SKM-1 (cell line): ENCODE results near the gene ING4.

Experiments
- DNase-seq: peaks from one replicate; lab custom pipeline; 2025; ENCODE audit not compliant: unreplicated experiment; lab: John Stamatoyannopoulos, UW

ING4 gene

DNA sequence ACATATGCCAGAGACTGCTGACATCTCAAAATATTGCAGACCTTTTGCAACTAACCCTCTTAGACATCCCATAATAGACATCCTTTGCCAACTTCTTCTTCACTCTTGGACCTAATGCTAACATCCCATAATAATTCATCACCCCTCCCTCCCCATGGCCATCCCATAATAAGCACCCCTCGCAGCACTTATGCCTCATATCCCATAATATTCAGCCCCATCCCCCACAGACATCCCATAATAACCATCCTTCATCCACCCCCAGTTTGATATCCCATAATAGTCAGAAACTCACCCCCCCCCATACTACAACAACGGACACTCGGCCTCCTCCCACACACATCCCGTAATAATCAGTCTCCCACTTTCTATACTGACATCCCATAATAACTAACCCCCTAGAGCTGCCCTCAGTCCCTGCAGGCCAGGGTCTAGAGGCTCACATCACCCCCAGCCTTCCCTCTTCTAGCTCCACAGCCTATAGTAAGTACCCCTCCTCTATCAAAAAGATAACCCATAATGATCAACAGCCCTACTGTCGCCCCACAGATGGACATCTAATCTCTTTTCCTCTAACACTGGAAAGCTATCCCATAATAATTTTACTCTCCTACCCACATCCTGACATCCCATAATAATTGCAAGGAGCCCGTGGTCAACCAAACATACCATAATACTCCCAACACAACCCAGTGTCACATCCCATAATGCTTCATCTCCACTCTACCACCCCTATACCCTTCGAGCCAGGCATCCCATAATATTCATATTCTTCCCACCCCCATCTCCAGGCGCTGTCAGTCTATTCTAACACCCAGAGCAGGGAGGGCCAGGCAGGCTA, 54.9 kb downstream of the ING4 start:
- DNase-seq, result peak; percentile 34

DNA sequence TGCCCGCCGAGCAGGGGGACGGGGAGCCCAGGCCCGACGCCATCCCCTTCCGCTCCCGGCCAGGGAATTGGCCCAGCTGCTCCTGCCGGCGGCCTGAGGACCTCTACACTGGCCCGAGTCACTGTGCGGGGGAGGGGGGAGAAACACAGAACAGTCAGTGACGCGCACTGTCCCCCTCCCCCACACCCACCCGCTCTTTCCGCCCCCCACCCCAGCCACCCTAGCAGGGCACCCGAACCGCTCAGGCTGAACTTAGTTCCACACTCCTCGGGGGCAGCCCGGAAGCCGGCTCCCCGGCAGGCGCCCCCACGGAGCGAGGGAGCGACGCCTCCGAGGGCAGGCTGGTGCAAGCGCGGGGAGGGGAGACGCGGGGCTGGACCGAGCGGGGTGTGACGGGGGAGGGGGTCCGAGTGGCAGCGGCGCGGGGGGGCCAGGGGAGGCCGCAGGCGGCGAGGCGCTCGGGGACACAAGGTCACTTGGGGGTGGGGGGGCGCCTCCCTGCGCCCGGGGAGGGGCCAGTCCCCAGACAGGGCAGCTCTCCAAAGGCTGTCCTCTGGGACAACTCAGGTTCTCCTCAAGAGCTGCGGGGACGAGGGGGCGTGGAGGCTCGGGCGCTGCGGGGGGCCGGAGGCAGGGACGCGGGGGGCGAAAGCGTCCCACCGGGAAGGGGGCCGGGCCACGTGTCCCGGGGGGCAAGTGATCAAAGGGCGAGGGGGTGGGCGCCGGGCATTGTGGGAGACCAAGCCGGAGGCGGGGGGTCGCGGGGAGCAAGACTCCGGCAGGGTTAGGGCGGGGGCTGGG, 56.4 kb downstream of the ING4 start:
- no peak for DNase-seq

DNA sequence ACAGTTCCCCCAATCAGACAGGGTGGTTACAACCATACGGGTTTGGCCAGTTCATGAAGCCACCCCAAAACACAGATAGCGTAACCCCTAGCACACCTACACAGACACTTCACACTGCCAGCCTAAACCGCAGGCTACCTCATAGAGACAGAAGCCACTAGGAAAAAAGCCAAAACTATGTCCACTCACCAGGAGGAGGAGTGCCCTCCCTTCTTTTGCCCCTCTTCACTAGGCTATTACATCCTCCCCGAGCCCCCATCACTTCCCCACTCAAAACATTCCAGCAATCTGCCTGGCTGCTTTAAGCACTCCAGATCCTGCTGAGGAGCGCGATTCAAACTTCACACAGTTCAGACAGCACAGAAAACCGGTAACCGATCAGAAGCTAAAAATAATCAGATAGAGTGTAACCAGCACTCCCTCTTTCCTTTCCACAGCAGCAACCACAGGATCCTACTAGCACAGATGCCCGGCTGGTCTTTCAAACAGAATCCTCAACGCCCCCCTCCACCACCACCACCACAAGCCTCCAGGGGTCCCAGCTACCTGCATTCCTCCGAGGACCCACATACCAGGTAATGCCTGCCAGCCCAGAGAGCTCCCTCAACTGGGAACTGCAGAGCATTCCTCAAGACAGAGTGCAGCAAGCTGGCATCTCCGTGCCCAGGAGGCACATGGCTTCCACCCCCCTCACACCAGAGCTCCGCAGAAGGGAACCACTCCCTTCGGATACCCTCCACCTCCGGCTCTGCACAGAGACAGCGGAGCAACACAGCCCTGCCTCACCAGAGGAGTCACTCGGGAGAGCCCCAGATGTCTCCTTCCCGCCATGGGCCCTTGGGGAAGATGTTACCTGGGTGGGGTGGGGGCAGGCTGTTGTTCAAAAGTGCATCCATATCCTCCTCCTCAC, 57.2 kb downstream of the ING4 start:
- no peak for DNase-seq

DNA sequence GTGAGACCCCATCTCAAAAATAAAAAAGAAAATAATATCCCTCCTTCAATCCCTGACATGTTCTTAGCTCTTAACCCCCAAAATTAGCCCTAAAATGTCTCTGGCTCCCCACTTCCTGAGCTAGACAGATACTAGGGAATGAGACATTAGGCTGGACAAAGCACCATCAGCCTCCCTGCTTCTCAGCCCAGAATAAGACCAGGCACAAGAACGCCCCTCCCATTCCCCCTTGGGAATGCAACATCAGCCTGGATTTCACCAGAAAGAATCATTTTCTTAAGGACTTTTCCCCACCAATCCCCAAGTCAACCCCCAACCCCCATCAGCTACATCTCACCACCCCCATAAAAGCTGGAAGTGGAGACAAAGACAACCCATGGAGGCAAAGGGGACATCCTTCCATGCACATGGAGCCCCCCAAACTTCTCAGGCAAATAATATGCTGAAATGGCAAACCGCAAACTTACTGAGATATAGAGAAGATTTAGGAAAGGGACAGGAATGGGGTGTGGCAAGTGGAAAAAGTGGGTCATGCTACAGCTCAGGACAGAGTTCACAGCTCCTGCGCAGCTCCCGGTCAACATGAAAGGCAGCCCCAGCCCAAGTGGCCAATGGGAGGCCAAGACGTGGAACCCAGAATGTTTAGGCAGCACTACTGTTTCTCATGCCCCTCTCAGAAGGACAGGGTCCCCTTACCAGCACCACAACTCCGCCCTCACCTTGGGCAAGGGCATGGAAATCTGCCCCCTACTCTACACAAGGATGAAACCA, 58.5 kb downstream of the ING4 start:
- DNase-seq, result no peak

DNA sequence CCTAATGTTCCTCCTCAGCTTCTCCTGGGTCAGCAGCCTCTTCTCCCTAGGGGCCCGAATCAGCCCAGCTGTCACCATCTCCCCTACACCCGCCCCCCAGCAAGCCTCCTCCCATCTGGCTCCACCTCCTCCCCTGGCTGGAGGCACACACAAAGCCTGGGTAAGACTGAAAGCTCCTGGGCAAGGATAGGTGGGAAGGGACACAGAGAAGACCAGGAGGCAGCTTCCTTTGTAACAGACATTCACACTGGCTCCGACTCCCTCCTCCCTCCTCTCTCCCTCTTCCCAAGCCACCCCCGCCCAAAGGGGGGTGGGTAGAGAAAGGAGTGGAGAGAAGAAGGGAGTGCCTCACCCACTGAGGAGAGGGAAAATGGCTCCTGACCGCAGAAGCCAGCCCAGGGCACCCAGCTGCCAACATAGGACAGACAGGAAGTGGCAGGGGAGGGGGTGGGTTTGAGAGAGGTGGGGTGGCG, 59.8 kb downstream of the ING4 start:
- DNase-seq, result no peak

DNA sequence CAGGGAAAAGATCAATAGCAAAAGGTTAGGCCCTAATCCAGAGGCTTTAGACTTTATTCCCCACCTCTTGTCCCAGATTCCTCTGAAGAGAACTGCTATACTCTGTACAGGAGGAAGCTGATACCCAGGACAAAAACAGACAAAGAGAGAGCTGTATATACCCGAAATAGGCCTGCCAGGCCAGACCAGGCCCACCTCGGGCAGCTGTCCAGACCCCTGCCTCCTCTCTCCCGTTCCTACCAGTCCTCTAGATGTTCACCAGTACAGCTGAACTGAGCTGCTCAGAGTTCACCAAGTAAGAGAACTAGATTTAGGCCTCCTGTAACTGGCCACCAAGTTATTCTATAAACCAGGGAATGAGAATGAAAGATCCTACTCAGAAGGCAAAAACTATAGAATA, 60.4 kb downstream of the ING4 start:
- no peak for DNase-seq
